ENCODE measurements around the gene ABCB6.
A peak's percentile ranks its signal among the peaks of the same experiment; 100 is the strongest.

ABCB6 gene

GRCh38 chr2:219245148-219245898 lies 26.6 kb upstream of the ABCB6 start, which contains the start of the genes GLB1L and STK16:
GLB1L (minus strand) TSS chr2:219245444; CDS start chr2:219243573, 1,871 bp downstream.
STK16 (plus strand) TSS chr2:219245479; CDS start chr2:219246000, 521 bp downstream.
- peak; percentile 91 to 94 for DNase-seq

GRCh38 chr2:219244789-219245147 lies 26.0 kb upstream of the ABCB6 start:
- DNase-seq = no peak

DNA sequence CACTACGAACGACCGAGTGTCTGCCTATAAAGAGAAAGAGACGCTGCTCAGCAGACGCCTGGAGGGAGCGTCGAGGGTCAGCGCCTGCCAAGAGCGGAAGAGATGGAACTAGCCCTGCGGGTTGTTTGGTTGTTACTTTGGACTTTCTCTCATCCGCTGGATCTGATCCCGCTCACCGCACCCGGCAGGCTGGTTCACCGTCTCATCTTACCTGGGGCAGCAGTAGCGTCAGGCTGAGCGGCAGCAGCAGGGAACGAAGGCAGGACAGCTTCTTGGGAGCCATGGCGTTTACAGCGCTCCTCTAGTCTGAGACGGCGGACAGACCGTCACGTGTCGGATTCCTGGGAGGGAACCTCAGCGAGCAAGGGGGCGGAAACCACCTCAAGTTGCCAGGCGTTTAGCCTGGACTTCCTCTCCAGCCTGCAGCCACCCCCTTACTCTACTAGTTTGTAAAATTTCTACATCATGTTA lies 24.6 kb upstream of the ABCB6 start:
- no peak for DNase-seq

DNA sequence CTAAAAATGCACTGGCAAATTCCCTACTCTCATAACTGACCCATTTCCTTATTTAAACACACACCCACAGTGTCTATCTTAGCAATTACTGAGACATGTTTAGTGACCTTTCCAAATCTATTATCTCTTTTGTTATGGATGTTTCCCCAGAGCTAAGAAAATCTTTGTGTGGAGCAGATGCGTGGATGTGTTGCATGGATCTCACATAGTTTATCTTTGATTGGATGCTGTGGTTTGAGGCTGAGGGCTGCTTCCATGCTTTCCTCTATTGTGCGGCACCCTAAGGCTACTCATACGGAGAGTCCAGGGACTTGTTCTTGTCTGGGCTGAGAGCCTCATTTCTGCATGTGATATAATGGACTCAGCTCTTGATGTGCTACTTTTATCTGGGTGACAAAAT lies 15.6 kb upstream of the ABCB6 start:
- no peak for DNase-seq

- DNase-seq = peak; percentile 56 to 72
Measured at GRCh38 chr2:219230059-219230540, 11.3 kb upstream of the ABCB6 start.

DNA sequence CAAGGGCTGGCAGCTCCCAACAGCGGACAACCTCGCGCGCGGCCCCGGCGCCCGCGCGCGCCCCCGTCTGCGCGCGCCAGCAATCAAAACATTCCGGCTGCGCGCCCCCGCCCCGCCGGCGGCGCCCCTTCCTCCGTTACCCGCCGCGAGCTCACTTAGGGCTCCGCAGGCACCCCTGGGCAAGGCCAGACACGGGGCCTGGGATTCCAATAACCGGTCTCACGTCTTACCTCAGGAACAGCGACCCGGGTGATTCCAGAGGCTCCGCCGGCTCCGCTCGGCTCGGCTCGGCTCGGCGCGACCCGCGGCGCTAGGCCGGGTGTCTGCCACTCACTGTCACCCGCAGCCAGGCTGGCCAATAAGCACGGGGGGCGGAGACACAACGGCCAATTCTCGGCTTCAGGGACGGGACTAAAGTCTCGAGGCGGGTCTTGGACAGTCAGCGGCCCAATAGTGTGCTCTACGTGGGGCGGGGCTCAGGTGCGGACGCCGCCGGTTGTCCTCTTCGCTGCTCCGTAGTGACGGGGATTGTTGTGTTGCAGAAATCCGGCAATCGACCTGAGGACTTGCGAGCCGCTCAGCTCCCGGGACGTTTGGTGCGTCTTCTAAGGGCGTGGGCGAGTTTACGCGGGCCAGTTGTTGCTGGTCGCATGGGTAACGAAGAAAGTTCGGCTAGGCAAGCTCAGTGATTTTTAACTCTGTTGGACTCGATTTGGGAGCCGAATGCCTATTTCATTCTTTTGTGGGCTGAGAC lies 10.7 kb upstream of the ABCB6 start, which contains the start of the genes ANKZF1 and ATG9A:
Gene ANKZF1, plus strand, starts transcription at position 502 of the 754 bp plus-strand sequence. CDS start 452 bp downstream, outside the sequence.
Gene ATG9A, minus strand, starts transcription at position 332 of the 754 bp plus-strand sequence. CDS start 1,612 bp downstream, outside the sequence.
- DNase-seq = peak; percentile 98

GRCh38 chr2:219228911-219229304 lies 10.2 kb upstream of the ABCB6 start:
- DNase-seq = no peak

DNA sequence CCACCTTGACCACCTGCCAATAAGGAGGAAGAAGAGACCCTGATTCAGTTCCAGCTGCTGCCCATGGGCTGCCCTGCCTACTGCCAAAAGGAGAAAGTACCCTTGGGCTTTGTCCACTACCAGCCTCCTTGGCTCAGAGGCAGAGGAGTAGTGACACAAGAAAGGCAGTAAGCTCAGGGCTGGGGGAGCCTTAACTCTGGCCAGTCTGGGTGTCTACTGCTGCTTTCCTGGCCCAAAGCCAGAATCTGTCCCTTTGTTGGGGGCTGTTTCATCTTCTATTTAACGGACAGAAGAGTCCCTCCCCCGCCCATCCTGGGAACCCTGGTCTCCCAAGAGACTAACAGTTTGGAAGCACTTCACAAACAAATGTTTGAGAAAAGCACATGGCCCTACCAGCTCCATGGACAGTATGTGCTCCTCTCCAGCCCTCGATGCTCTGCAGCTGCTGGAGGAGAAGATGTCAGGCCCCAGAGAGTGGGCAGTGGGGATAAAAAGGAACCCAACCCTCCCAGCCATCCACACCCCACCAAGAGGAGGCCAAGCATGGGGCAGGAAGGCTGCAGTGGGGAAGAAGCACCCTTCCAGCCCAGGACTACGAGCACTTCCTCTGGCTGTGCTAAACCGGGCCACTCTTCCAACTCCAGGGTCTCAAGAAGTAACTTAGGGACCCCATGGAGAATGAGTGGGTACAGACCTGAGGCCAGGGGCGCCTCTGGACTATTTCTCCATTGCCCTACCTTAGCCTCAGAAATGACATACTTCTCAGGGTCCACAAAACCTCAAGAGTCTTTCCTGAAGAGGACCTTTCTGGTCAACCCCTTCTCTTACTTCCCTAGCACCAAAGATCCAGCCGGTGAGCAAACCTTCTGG lies 9.5 kb upstream of the ABCB6 start:
- DNase-seq = no peak

DNA sequence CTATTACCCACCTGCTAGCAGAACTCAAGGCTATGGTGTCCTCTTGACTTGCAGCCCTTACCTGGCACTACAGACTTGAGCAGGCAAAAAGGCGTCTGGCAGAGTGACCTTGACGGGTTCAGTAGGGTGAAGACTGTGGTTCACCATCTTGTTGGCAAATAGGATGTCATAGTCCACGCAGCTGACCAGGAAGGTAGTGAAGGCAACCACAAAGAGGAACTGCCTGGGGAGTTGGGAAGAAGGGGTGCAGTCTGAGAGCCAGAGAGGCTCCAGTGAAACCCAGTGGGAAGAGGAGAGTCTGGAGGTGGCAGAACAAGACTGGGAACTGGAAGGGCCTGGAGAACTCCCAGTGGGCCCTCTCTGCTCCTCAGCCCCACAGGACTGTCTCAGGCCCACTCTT lies 6.6 kb upstream of the ABCB6 start:
- no peak for DNase-seq

DNA sequence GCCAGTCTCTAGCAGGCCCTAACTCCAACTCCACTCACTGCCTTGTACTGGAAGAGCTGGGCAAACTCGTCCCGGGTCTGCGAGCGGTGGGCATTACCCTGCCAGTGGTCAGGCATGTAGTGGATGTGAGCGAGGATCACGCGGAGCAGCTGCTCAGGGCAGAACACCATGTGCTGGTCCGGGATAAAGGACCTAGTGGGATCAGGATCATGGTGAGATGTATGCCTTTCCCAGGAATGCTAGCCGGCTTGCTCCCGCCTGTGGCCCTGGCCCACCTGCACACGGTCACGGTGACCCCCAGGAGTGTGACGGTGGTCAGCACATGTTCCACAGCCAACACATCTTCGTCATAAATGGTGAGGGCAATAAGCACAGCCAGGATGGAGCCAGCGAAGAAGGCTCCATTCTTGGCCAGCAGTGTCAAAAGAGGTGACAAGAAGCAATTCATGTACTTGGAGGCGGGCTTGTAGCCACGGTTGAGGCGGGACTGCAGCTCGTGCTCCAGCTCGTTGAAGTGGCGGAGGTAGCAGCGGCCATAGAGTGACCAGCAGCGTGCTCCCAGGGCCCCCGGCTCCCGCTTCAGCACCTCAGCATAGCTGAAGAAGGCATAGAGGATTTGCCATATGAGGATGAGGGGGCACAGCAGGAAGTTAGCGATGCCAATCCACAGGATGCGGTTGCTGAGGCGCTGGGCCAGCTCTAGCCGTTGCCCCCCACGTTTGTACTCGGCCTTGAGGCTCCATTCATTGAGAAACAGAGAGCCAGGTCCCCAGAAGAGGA lies 5.3 kb upstream of the ABCB6 start:
- no peak for DNase-seq

DNA sequence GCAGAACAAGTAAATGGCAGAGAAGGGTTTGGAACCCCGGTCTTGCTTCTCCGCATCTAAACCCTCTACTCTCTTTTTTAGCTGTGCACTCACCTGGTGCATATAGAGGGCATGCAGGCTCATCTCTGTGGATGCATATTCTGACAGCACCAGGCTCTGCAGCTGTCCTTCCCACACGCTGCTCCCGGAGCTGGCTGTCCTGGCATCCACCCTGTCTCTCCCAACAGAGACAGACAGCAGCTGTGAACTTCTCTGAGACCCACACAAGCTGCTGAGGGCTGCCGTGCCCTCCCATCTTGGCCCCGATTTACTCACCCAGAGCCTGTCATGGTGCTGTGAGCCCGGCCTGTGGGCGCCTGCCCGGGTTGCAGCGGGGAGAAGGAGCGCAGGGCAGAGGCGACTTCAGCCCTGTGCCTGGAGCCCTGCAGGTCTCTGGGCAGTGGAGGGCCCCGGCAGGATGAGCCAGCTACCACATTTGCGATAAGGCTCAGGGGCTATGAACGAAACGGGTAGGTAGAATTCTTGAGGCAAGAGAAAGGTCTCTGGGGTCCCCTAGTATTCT lies 3.3 kb upstream of the ABCB6 start:
- DNase-seq = no peak

- no peak for DNase-seq
Measured at GRCh38 chr2:219220652-219221402, 2.1 kb upstream of the ABCB6 start.

DNA sequence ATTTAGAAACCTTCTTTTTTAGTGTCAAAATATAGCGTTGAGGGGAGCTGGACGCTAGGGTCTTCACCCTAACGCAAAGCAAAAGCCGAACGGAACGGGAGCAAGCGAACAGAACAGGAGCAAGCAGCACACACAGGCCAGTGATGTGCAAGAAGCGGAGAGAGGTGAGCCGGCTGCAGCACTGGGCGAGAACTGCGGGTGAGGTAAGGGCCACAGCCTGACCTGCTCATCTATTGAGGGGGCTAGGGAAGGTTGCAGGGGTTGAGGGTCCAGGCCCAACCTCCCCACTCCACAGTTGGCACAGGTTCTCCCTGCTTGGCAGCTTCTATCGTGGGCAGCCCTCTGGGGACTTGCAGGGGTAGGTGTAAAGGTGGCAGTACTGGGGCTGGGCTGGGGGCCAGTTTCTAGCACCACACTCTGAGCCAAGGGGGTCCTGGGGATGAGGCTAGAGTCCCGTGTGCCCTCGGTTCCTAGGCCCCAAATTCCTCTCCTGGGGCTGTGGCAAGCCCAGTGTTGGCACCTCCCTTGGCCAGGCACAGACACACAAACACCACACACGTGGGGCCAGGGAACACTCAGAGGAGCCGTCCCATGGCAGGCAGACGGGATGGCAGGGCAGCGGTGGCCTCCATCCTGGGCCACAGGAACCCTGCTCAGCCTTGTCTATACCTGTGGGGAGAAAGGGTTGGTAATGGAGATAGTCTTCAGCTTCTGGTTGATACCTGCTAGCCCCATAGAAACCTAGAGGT lies 1.2 kb upstream of the ABCB6 start:
- DNase-seq = no peak

- peak; percentile 20 to 35 for DNase-seq
Measured at GRCh38 chr2:219218217-219218731, 484 bp downstream of the ABCB6 start.

GRCh38 chr2:219216535-219216915 lies 2.2 kb downstream of the ABCB6 start:
- no peak for DNase-seq

DNA sequence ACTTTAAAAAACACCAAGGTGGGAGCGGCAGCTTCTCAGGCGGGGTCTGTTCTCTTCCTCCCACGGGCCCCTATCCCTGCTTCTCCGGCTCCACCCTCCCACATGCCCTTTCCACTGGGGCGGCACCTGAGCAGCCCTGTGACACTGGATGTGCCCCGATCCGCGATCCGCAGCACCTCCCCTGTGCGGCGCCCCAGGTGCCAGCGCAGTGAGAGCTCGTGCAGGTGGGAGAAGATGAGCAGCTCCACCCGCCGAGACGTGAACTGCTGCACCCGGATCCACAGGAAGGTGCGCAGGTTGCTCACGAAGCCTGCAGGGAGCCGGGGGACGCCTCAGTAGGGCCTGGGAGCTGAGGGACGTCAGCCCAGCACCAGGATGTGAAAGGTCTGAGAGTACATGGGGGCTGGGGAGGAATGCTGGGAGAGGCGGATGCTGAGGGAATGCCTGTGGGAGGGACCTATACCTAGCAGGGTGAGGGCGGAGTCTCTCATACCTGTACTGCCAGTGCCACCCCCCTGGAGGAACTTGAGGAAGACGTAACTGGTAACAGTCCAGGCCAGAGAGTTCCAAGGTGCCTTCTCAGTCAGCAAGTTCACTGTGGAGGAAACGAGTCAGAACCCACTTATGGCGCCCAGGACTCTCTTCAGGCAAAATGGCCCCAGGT lies 2.8 kb downstream of the ABCB6 start:
- no peak for DNase-seq

DNA sequence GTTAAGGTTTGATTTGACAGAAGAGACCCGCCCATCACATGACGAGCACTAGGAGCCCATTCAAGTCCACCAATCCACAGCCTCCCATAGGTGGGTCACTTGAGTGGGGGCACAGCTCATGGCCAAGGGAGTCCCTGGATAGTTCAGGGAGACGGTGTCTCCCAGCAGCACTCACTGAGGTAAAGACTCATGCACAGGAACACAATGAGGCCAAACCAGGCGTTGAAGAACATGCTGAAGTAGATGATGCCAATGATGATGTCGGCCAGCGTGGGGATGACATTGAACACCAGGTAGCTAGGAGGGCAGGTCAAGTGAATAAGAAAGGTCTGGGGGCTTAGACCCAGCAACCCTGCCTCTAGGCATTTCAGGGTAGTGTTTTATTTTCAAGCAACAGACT lies 4.0 kb downstream of the ABCB6 start:
- no peak for DNase-seq

GRCh38 chr2:219214141-219214540 lies 4.6 kb downstream of the ABCB6 start:
- DNase-seq = no peak

DNA sequence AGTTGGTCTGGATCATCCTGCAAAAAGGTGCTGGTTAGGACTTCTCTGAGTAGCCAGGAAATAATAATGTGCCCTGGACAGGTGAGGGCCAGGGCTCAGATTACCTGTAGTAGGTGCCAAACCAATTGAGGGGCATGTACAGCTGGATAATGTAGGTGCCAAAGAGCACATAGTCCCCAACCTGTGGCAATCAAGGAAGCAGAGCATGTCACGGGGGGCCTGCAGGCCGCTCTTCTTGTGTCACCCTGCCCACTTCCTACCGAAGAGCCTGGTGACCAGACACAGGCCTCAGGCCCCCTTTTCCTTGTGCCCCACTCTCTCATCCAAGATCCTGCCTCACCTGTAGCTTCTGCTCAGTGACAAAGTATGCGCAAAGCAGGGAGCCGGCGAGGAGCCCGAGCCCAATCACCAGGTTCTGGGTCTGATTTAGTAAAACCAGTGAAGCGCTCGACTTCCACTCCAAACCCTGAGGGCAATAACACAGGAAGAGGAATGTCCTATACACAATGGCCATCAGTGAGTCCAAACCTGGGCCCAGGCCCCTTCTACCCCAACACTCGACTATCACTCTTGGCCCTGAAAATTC lies 5.2 kb downstream of the ABCB6 start:
- no peak for DNase-seq
